Measurements from ENCODE around the gene HES2. TPM values are rescaled to one million over a fixed set of nuclear protein-coding genes. Genes with fewer than 3 reads are reported as not detected.
A peak's percentile ranks its signal among the peaks of the same experiment; 100 is the strongest.
"Not testable (repeated sequence)": the region's sequence is repeated elsewhere in the genome, so short reads cannot be mapped to it uniquely, and the experiment has no call there.

HES2 gene
- polyA plus RNA-seq, 1 donor from 2014 or later, result not detected

GRCh38 chr1:6363085-6363884 is 56.4 kb downstream of the HES2 start:
- not testable (repeated sequence) for H3K4me2 ChIP-seq (ENCODE audit: low read length); H3K9me2 ChIP-seq (ENCODE audit: insufficient read depth, low read length); H3K27ac ChIP-seq (ENCODE audit: low read length); H3F3A ChIP-seq (ENCODE audit: insufficient read depth, low read length, poor library complexity, severe bottlenecking); H3K9ac ChIP-seq (ENCODE audit: low read length); H4K20me1 ChIP-seq (ENCODE audit: insufficient read depth); H2AFZ ChIP-seq (ENCODE audit: low read depth, low read length); H3K27me3 ChIP-seq (ENCODE audit: insufficient read depth, low read depth, low read length); H3K4me3 ChIP-seq (ENCODE audit: low read length); H3K36me3 ChIP-seq (ENCODE audit: insufficient read depth, low read length); H3K9me3 ChIP-seq (ENCODE audit: low read length)
- H3K79me2 ChIP-seq (replicated peaks; ENCODE audit: insufficient read depth, low read length), result peaks cover 18% of the 10 kb centered on the region
- TF ChIP-seq CTCF (IDR thresholded peaks at IDR 0.05; ENCODE audit: poor library complexity, severe bottlenecking) (peak; percentile 43), SMC3 (conservative IDR thresholded peaks at IDR 0.05; ENCODE audit: poor library complexity) (peak; percentile 33)

Small RNA genes lying within 50 kb of the gene (small RNA-seq; reads per million reads assigned to genes)
- 0 reads per million in 3 experiments for gene MIR4252

Other genes with a start within 250 kb of the HES2 start
- gene CHD5, start 239.6 kb downstream of the HES2 start, polyA plus RNA-seq, result 22.0 and 33.7 TPM in 2 replicates
- 275 and 294 TPM in 2 replicates for gene RPL22, start 220.3 kb downstream of the HES2 start, polyA plus RNA-seq
- 1.7 and 3.5 TPM in 2 replicates for gene RNF207, start 213.8 kb downstream of the HES2 start, polyA plus RNA-seq
- gene ICMT, start 184.0 kb downstream of the HES2 start, polyA plus RNA-seq, result 21.1 and 23.3 TPM in 2 replicates
- not detected in 2 replicates for gene HES3, start 175.7 kb downstream of the HES2 start, polyA plus RNA-seq
- gene GPR153, start 158.8 kb downstream of the HES2 start, polyA plus RNA-seq, result 26.9 and 34.6 TPM in 2 replicates
- gene ACOT7, start 26.2 kb downstream of the HES2 start, polyA plus RNA-seq, result 101 TPM in 2 replicates
- gene ESPN, start 4.9 kb upstream of the HES2 start, polyA plus RNA-seq, result not detected in 2 replicates
- 52.2 and 68.5 TPM in 2 replicates for gene TNFRSF25, start 46.3 kb upstream of the HES2 start, polyA plus RNA-seq
- gene PLEKHG5, start 71.7 kb upstream of the HES2 start, polyA plus RNA-seq, result 24.0 and 28.8 TPM in 2 replicates
- gene NOL9, start 134.6 kb upstream of the HES2 start, polyA plus RNA-seq, result 25.4 and 30.7 TPM in 2 replicates
- gene TAS1R1, start 135.4 kb upstream of the HES2 start, polyA plus RNA-seq, result not detected in 2 replicates
- 38.7 and 48.2 TPM in 2 replicates for gene ZBTB48, start 160.1 kb upstream of the HES2 start, polyA plus RNA-seq
- gene KLHL21, start 182.9 kb upstream of the HES2 start, polyA plus RNA-seq, result 8.4 and 8.7 TPM in 2 replicates
- gene PHF13, start 193.8 kb upstream of the HES2 start, polyA plus RNA-seq, result 11.0 and 12.9 TPM in 2 replicates
- gene THAP3, start 204.9 kb upstream of the HES2 start, polyA plus RNA-seq, result 51.5 and 67.0 TPM in 2 replicates